PC-9 (cell line): Measurements from ENCODE around the gene SLC35G2. TPM values are rescaled to one million over a fixed set of nuclear protein-coding genes. Genes with fewer than 3 reads are reported as not detected.
"Not testable (repeated sequence)": the region's sequence is repeated elsewhere in the genome, so short reads cannot be mapped to it uniquely, and the experiment has no call there.

ENCODE experiments used
- BruUV-seq: library from RNA; stranded (reverse); fragments of 400-500 nt; replicated peaks from 2 replicates; lab custom pipeline; 2021; lab: Mats Ljungman, UMichigan
- CTCF ChIA-PET: fragments of 300-600 bp; sonication (Branson Sonifier 250); formaldehyde crosslinking; loops from one replicate; lab custom pipeline; 2022; ENCODE audit warnings: antibody characterized with exemption; lab: Charles Lee
- POLR2A ChIA-PET: fragments of 300-600 bp; sonication (Branson Sonifier 250); formaldehyde crosslinking; loops from one replicate; lab custom pipeline; 2022; ENCODE audit warnings: antibody characterized with exemption; ENCODE audit not compliant: unreplicated experiment; lab: Charles Lee
- DNase-seq, 2 experiments: peaks; one replicate each; pipeline versions ENCODE4 v3.0.0 to v3.0.0-alpha.2; 2015 to 2022; ENCODE audit warnings: mixed read lengths in 1 of 2
- H2AFZ ChIP-seq: fragments of 200-600 bp; sonication (generic); 2 replicates; pipeline ENCODE4 v1.8.1; 2017; ENCODE audit warnings: antibody characterized with exemption
- H3F3A ChIP-seq: fragments of 200-600 bp; sonication (generic); 2 replicates; pipeline ENCODE4 v1.8.1; 2017; ENCODE audit warnings: antibody characterized with exemption, mild to moderate bottlenecking, low read depth; ENCODE audit not compliant: insufficient read depth
- H3K27ac ChIP-seq: fragments of 200-600 bp; sonication (generic); 2 replicates; pipeline ENCODE4 v1.6.1; 2016; ENCODE audit warnings: mixed run types
- H3K27me3 ChIP-seq: fragments of 200-600 bp; sonication (generic); 2 replicates; pipeline ENCODE4 v1.6.1; 2016; ENCODE audit warnings: low read depth, mixed run types; ENCODE audit not compliant: insufficient read depth
- H3K36me3 ChIP-seq: fragments of 200-600 bp; sonication (generic); 2 replicates; pipeline ENCODE4 v1.6.1; 2016; ENCODE audit warnings: low read depth, mixed run types
- H3K4me1 ChIP-seq: fragments of 200-600 bp; sonication (generic); replicated peaks from 2 replicates; pipeline ENCODE4 v1.6.1; 2016; ENCODE audit warnings: mixed run types; ENCODE audit not compliant: insufficient read depth
- H3K4me2 ChIP-seq: fragments of 200-600 bp; sonication (generic); 2 replicates; pipeline ENCODE4 v1.6.1; 2017; ENCODE audit warnings: mixed run types
- H3K4me3 ChIP-seq: fragments of 200-600 bp; sonication (generic); 2 replicates; pipeline ENCODE4 v1.6.1; 2016; ENCODE audit warnings: mixed run types
- H3K79me2 ChIP-seq: fragments of 200-600 bp; sonication (generic); 2 replicates; pipeline ENCODE4 v1.6.1; 2017; ENCODE audit warnings: low read depth, mixed run types
- H3K9me2 ChIP-seq: fragments of 200-600 bp; sonication (generic); 2 replicates; pipeline ENCODE4 v1.8.1; 2017; ENCODE audit warnings: mild to moderate bottlenecking; ENCODE audit not compliant: insufficient read depth
- H3K9me3 ChIP-seq: fragments of 200-600 bp; sonication (generic); 2 replicates; pipeline ENCODE4 v1.8.1; 2016; ENCODE audit warnings: low read depth; ENCODE audit not compliant: insufficient read depth
- H4K20me1 ChIP-seq: fragments of 200-600 bp; sonication (generic); 2 replicates; pipeline ENCODE4 v1.8.1; 2017; ENCODE audit not compliant: insufficient read depth
- CTCF ChIP-seq: fragments of 200-600 bp; sonication (generic); conservative IDR thresholded peaks from 2 replicates; pipeline ENCODE4 v1.6.1; 2017; ENCODE audit warnings: mixed run types, antibody characterized with exemption, mild to moderate bottlenecking, moderate library complexity
- EZH2 ChIP-seq: fragments of 200-600 bp; sonication (generic); IDR thresholded peaks from 2 replicates; pipeline ENCODE4 v1.8.0; 2017; ENCODE audit warnings: antibody characterized with exemption, low read depth
- intact Hi-C: fragments of 100-400 bp; cut with micrococcal nuclease; formaldehyde crosslinking; loops from one replicate; pipeline ENCODE4 v1.10.0; 2022; ENCODE audit not compliant: unreplicated experiment
- total RNA-seq: library from RNA; stranded (reverse); gene quantifications from 2 replicates; pipeline ENCODE4 v1.2.3, GENCODE V29; 2021

The SLC35G2 gene
- total RNA-seq, 1 experiment from 2014 or later = 5.0 TPM

GRCh38 chr3:136889947-136890346 lies 71.0 kb downstream of the SLC35G2 start:
- no peak for TF ChIP-seq EZH2
- TF ChIP-seq CTCF = no peak
- Histone ChIP-seq H3K27ac (no peak overlapping the region), H3K9me2 (no peaks in the 10 kb centered on the region), H3K9me3 (peaks cover 19% of the 10 kb centered on the region), H3K36me3 (peaks cover 24% of the 10 kb centered on the region), H2AFZ (no peak overlapping the region), H3K4me3 (no peak overlapping the region), H3K4me1 (peaks cover 27% of the 10 kb centered on the region), H3K79me2 (peaks cover 97% of the 10 kb centered on the region), H3K27me3 (no peaks in the 10 kb centered on the region), H3F3A (peaks cover 27% of the 10 kb centered on the region), H3K4me2 (no peak overlapping the region), H4K20me1 (peaks cover 9% of the 10 kb centered on the region; the same call in 1 of the 2 replicates)
- BruUV-seq = no TSS peak
- no peak for DNase-seq
- ChIA-PET CTCF (no interaction called here), POLR2A (no interaction called here)
- intact Hi-C loops = no loop called here

- Histone ChIP-seq H3K4me1 (peaks cover 27% of the 10 kb centered on the region), H3K27me3 (no peaks in the 10 kb centered on the region), H3K4me2 (no peak overlapping the region), H2AFZ (no peak overlapping the region), H3K36me3 (peaks cover 25% of the 10 kb centered on the region), H3K9me2 (no peaks in the 10 kb centered on the region), H3K4me3 (no peak overlapping the region), H3K79me2 (peaks cover 97% of the 10 kb centered on the region), H4K20me1 (no peaks in the 10 kb centered on the region), H3F3A (peaks cover 26% of the 10 kb centered on the region), H3K9me3 (peaks cover 22% of the 10 kb centered on the region), H3K27ac (0 out of 2 replicates have a peak overlapping the region, but pooled peaks have one; percentile 29)
- ChIA-PET CTCF (no interaction called here), POLR2A (no interaction called here)
- peak in 1 of 2 experiments; percentile 45 for DNase-seq
- intact Hi-C loops = no loop called here
- TF ChIP-seq CTCF = no peak
- no peak for TF ChIP-seq EZH2
- BruUV-seq = no TSS peak
These were observed 73.3 kb downstream of the SLC35G2 start for GRCh38 chr3:136891934-136892855.

- peak in 1 of 2 experiments; percentile 81 for DNase-seq
- no TSS peak for BruUV-seq
- ChIA-PET CTCF (interaction anchor here (0.5 to 0.6 kb wide), 2 partner anchors 51 to 344 kb away, joined by 3 to 4 read pairs; no protein-coding TSS in a partner anchor), POLR2A (no interaction called here)
- H3K4me1 ChIP-seq = peaks cover 27% of the 10 kb centered on the region
- intact Hi-C loops = no loop called here
- peaks cover 92% of the 10 kb centered on the region for H3K79me2 ChIP-seq
- no peaks in the 10 kb centered on the region for H4K20me1 ChIP-seq
- H3K9me2 ChIP-seq = no peaks in the 10 kb centered on the region
- H3K9me3 ChIP-seq = peaks cover 22% of the 10 kb centered on the region
- H3K4me2 ChIP-seq = peak overlapping the region; percentile 32
- H3K36me3 ChIP-seq = peaks cover 29% of the 10 kb centered on the region
- TF ChIP-seq CTCF (no peak), EZH2 (no peak)
- peak overlapping the region; percentile 53 for H3K27ac ChIP-seq
- H3K4me3 ChIP-seq = no peak overlapping the region
- no peak overlapping the region for H2AFZ ChIP-seq
- H3K27me3 ChIP-seq = no peaks in the 10 kb centered on the region
- peaks cover 26% of the 10 kb centered on the region for H3F3A ChIP-seq
These were observed 75.0 kb downstream of the SLC35G2 start for GRCh38 chr3:136893848-136894443.

- H3K4me3 ChIP-seq, POLR2A ChIA-PET, H3K27ac ChIP-seq, DNase-seq, intact Hi-C loops, H3K9me3 ChIP-seq, H3K27me3 ChIP-seq, H3K4me2 ChIP-seq, BruUV-seq, H4K20me1 ChIP-seq, H2AFZ ChIP-seq, H3K9me2 ChIP-seq, CTCF ChIA-PET: not testable (repeated sequence)
- Histone ChIP-seq H3K36me3 (peaks cover 22% of the 10 kb centered on the region), H3K79me2 (peaks cover 90% of the 10 kb centered on the region), H3K4me1 (peaks cover 24% of the 10 kb centered on the region), H3F3A (peaks cover 20% of the 10 kb centered on the region)
These were observed 78.2 kb downstream of the SLC35G2 start for GRCh38 chr3:136897171-136897570.
